ENCODE measurements around the gene USP31.

Gene USP31

GRCh38 chr16:23149267-23149992 is at the start of gene USP31:
TSS of gene USP31 (minus strand) at chr16:23149452. CDS start at chr16:23149270, 182 bp downstream.
- no peak for TF ChIP-seq GATA3 (IDR thresholded peaks at IDR 0.05; ENCODE audit: low read depth, low read length)
- no peak for TF ChIP-seq GATA2 (IDR thresholded peaks at IDR 0.05; ENCODE audit: low read depth, low read length)

- no peak for TF ChIP-seq GATA3 (IDR thresholded peaks at IDR 0.05; ENCODE audit: low read depth, low read length)
- no peak for TF ChIP-seq GATA2 (IDR thresholded peaks at IDR 0.05; ENCODE audit: low read depth, low read length)
These were observed 47.3 kb upstream of the USP31 start for GRCh38 chr16:23196539-23196938.

- TF ChIP-seq GATA2 (IDR thresholded peaks at IDR 0.05; ENCODE audit: low read depth, low read length) = no peak
- TF ChIP-seq GATA3 (IDR thresholded peaks at IDR 0.05; ENCODE audit: low read depth, low read length) = no peak
These were observed 46.2 kb upstream of the USP31 start for GRCh38 chr16:23195366-23195978.

GRCh38 chr16:23194497-23195221 is 45.4 kb upstream of the USP31 start:
- TF ChIP-seq GATA3 (IDR thresholded peaks at IDR 0.05; ENCODE audit: low read depth, low read length) = no peak
- no peak for TF ChIP-seq GATA2 (IDR thresholded peaks at IDR 0.05; ENCODE audit: low read depth, low read length)

- no peak for TF ChIP-seq GATA2 (IDR thresholded peaks at IDR 0.05; ENCODE audit: low read depth, low read length)
- TF ChIP-seq GATA3 (IDR thresholded peaks at IDR 0.05; ENCODE audit: low read depth, low read length) = no peak
These were observed 39.7 kb upstream of the USP31 start for GRCh38 chr16:23188911-23189310.

GRCh38 chr16:23187341-23187740 is 38.1 kb upstream of the USP31 start:
- TF ChIP-seq GATA2 (IDR thresholded peaks at IDR 0.05; ENCODE audit: low read depth, low read length) = no peak
- TF ChIP-seq GATA3 (IDR thresholded peaks at IDR 0.05; ENCODE audit: low read depth, low read length) = no peak

GRCh38 chr16:23186171-23186570 is 36.9 kb upstream of the USP31 start:
- TF ChIP-seq GATA3 (IDR thresholded peaks at IDR 0.05; ENCODE audit: low read depth, low read length) (no peak), GATA2 (IDR thresholded peaks at IDR 0.05; ENCODE audit: low read depth, low read length) (no peak)

GRCh38 chr16:23185656-23186055 is 36.4 kb upstream of the USP31 start:
- TF ChIP-seq GATA3 (IDR thresholded peaks at IDR 0.05; ENCODE audit: low read depth, low read length) (no peak), GATA2 (IDR thresholded peaks at IDR 0.05; ENCODE audit: low read depth, low read length) (peak; percentile 37; the same call in 1 of the 2 replicates)

GRCh38 chr16:23183543-23183862 is 34.3 kb upstream of the USP31 start:
- no peak for TF ChIP-seq GATA2 (IDR thresholded peaks at IDR 0.05; ENCODE audit: low read depth, low read length)
- TF ChIP-seq GATA3 (IDR thresholded peaks at IDR 0.05; ENCODE audit: low read depth, low read length) = no peak

GRCh38 chr16:23182679-23183542 is 33.7 kb upstream of the USP31 start, which contains the start of gene SCNN1G:
TSS of gene SCNN1G (plus strand) at chr16:23182745. CDS start at chr16:23186272, 3,527 bp downstream.
- TF ChIP-seq GATA2 (IDR thresholded peaks at IDR 0.05; ENCODE audit: low read depth, low read length) (no peak), GATA3 (IDR thresholded peaks at IDR 0.05; ENCODE audit: low read depth, low read length) (no peak)

GRCh38 chr16:23182206-23182678 is 33.0 kb upstream of the USP31 start:
- no peak for TF ChIP-seq GATA3 (IDR thresholded peaks at IDR 0.05; ENCODE audit: low read depth, low read length)
- TF ChIP-seq GATA2 (IDR thresholded peaks at IDR 0.05; ENCODE audit: low read depth, low read length) = no peak

- TF ChIP-seq GATA3 (IDR thresholded peaks at IDR 0.05; ENCODE audit: low read depth, low read length) (no peak), GATA2 (IDR thresholded peaks at IDR 0.05; ENCODE audit: low read depth, low read length) (no peak)
These were observed 32.3 kb upstream of the USP31 start for GRCh38 chr16:23181506-23181905.

- TF ChIP-seq GATA3 (IDR thresholded peaks at IDR 0.05; ENCODE audit: low read depth, low read length) = no peak
- no peak for TF ChIP-seq GATA2 (IDR thresholded peaks at IDR 0.05; ENCODE audit: low read depth, low read length)
These were observed 26.4 kb upstream of the USP31 start for GRCh38 chr16:23175651-23176050.

GRCh38 chr16:23174622-23175021 is 25.4 kb upstream of the USP31 start:
- TF ChIP-seq GATA2 (IDR thresholded peaks at IDR 0.05; ENCODE audit: low read depth, low read length) = no peak
- TF ChIP-seq GATA3 (IDR thresholded peaks at IDR 0.05; ENCODE audit: low read depth, low read length) = no peak

Data from SH-SY5Y (cell line).